ENCODE data around the gene TMEM88. TPM values are rescaled to one million over a fixed set of nuclear protein-coding genes. Genes with fewer than 3 reads are reported as not detected.

Gene TMEM88
- total RNA-seq, 1 experiment from 2014 or later, result 11.3 TPM

DNA sequence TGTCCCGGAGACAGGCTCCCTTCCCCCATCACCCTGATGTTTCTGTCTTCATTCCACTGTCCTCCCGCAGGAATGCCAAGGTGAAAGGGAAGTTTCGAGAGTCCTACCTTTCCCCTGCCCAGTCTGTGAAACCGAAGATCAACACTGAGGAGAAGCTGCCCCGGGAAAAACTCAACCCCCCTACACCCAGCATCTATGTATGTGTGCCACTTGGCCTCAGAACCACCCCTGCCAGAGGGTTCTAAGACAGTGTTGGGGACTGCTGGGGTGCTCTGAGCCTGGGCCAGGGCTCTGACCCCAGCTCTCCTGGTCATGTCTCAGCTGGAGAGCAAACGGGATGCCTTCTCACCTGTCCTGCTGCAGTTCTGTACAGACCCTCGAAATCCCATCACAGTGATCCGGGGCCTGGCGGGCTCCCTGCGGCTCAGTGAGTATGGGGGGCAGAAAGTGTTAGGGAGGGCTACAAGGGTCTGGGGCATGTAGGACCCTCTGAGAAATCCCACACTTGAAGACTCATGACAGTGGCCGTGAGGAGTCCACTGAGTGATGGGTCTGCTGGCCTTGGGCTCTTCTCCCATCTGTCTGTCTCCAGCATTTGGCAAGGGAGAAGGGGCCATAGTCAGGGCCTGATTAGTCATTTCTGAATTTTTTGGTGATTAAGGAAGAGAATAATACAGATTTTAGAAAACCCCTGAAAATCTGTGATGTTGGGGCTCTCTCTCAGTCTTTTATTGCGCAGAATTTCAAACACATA is 4.9 kb upstream of the TMEM88 start:
- H3K27ac ChIP-seq (ENCODE audit: insufficient read length, low read depth, low read length), result no peak overlapping the region
- no peak overlapping the region for H2BK15ac ChIP-seq (ENCODE audit: low read depth, low read length)
- no peaks in the 10 kb centered on the region for H3K79me1 ChIP-seq (ENCODE audit: insufficient read depth, low read depth, low read length, poor library complexity, severe bottlenecking)
- no peak overlapping the region for H3K23ac ChIP-seq (ENCODE audit: insufficient read length, low read depth, low read length)
- no peak overlapping the region for H2BK12ac ChIP-seq (ENCODE audit: insufficient read length, low read depth, low read length)
- H3K79me2 ChIP-seq (ENCODE audit: insufficient read depth, low read length), result no peaks in the 10 kb centered on the region
- H3K9me3 ChIP-seq (ENCODE audit: control insufficient read depth, low read depth, low read length), result no peaks in the 10 kb centered on the region
- no peak overlapping the region for H2AFZ ChIP-seq (ENCODE audit: low read length)
- H3K27me3 Mint-ChIP-seq (ENCODE audit: low read depth), result peaks cover 18% of the 10 kb centered on the region
- H2BK5ac ChIP-seq (ENCODE audit: insufficient read length, low read length), result no peak overlapping the region
- H2BK20ac ChIP-seq (ENCODE audit: low read depth, low read length, poor library complexity, severe bottlenecking), result no peak overlapping the region
- H4K20me1 ChIP-seq (ENCODE audit: control insufficient read depth, insufficient read depth, insufficient read length), result no peaks in the 10 kb centered on the region
- peak overlapping the region in 1 of 2 experiments; percentile 61; a peak in 2 of 5 replicates for H3K4me3 Mint-ChIP-seq
- H3K4me2 ChIP-seq (ENCODE audit: insufficient read depth, insufficient read length, low read length), result no peak overlapping the region
- H3K14ac ChIP-seq (ENCODE audit: insufficient read depth, low read length), result no peak overlapping the region
- H4K5ac ChIP-seq (ENCODE audit: insufficient read length, low read depth, low read length), result no peak overlapping the region
- no peak overlapping the region for H3K56ac ChIP-seq (ENCODE audit: insufficient read length, low read depth, low read length)
- no peak overlapping the region for H2BK120ac ChIP-seq (ENCODE audit: low read depth, low read length, poor library complexity, severe bottlenecking)
- H3K18ac ChIP-seq (ENCODE audit: insufficient read length, low read depth, low read length), result no peak overlapping the region
- no peak for DNase-seq
- no peaks in the 10 kb centered on the region for H3K9me3 Mint-ChIP-seq
- H4K8ac ChIP-seq (replicated peaks; ENCODE audit: insufficient read length, low read depth, low read length), result no peak overlapping the region
- peaks cover 2 to 47% (median 40%) of the 10 kb centered on the region in 3 experiments; a peak in 6 of 7 replicates for H3K36me3 Mint-ChIP-seq (ENCODE audit: insufficient read depth in 1 of 3, low read depth in 3 of 3)
- H3K4ac ChIP-seq (ENCODE audit: low read depth, low read length), result no peak overlapping the region
- no peak overlapping the region for H3K27ac Mint-ChIP-seq
- H3K4me1 Mint-ChIP-seq, result peaks cover 12 to 33% of the 10 kb centered on the region in 2 experiments
- no peak overlapping the region for H4K91ac ChIP-seq (ENCODE audit: insufficient read length, low read depth, low read length)
- H3K23me2 ChIP-seq (ENCODE audit: insufficient read length, low read depth, low read length, poor library complexity, severe bottlenecking), result peaks cover 10% of the 10 kb centered on the region
- TF ChIP-seq, protein P1, sequence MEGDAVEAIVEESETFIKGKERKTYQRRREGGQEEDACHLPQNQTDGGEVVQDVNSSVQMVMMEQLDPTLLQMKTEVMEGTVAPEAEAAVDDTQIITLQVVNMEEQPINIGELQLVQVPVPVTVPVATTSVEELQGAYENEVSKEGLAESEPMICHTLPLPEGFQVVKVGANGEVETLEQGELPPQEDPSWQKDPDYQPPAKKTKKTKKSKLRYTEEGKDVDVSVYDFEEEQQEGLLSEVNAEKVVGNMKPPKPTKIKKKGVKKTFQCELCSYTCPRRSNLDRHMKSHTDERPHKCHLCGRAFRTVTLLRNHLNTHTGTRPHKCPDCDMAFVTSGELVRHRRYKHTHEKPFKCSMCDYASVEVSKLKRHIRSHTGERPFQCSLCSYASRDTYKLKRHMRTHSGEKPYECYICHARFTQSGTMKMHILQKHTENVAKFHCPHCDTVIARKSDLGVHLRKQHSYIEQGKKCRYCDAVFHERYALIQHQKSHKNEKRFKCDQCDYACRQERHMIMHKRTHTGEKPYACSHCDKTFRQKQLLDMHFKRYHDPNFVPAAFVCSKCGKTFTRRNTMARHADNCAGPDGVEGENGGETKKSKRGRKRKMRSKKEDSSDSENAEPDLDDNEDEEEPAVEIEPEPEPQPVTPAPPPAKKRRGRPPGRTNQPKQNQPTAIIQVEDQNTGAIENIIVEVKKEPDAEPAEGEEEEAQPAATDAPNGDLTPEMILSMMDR (conservative IDR thresholded peaks at IDR 0.05), result no peak
- H3K4me1 ChIP-seq (ENCODE audit: insufficient read depth, low read length), result no peaks in the 10 kb centered on the region; the same call in 1 of the 2 replicates
- no peak overlapping the region for H2AK5ac ChIP-seq (ENCODE audit: insufficient read length, low read length)
- H3T11ph ChIP-seq (ENCODE audit: low read length), result no peak overlapping the region
- no CpG with 5 or more reads among the region's 12 CpGs for WGBS (ENCODE audit: extremely low coverage, insufficient read length, low lambda C conversion rate)
- peaks cover 18% of the 10 kb centered on the region; the same call in 1 of the 2 replicates for H3K27me3 ChIP-seq (ENCODE audit: insufficient read depth, low read length)
- no peak overlapping the region for H3K9ac ChIP-seq (ENCODE audit: extremely low read depth, insufficient read length, low read length)
